Measurements from ENCODE around the gene PDS5B. TPM values are rescaled to one million over a fixed set of nuclear protein-coding genes. Genes with fewer than 3 reads are reported as not detected.

Gene PDS5B, protein sequence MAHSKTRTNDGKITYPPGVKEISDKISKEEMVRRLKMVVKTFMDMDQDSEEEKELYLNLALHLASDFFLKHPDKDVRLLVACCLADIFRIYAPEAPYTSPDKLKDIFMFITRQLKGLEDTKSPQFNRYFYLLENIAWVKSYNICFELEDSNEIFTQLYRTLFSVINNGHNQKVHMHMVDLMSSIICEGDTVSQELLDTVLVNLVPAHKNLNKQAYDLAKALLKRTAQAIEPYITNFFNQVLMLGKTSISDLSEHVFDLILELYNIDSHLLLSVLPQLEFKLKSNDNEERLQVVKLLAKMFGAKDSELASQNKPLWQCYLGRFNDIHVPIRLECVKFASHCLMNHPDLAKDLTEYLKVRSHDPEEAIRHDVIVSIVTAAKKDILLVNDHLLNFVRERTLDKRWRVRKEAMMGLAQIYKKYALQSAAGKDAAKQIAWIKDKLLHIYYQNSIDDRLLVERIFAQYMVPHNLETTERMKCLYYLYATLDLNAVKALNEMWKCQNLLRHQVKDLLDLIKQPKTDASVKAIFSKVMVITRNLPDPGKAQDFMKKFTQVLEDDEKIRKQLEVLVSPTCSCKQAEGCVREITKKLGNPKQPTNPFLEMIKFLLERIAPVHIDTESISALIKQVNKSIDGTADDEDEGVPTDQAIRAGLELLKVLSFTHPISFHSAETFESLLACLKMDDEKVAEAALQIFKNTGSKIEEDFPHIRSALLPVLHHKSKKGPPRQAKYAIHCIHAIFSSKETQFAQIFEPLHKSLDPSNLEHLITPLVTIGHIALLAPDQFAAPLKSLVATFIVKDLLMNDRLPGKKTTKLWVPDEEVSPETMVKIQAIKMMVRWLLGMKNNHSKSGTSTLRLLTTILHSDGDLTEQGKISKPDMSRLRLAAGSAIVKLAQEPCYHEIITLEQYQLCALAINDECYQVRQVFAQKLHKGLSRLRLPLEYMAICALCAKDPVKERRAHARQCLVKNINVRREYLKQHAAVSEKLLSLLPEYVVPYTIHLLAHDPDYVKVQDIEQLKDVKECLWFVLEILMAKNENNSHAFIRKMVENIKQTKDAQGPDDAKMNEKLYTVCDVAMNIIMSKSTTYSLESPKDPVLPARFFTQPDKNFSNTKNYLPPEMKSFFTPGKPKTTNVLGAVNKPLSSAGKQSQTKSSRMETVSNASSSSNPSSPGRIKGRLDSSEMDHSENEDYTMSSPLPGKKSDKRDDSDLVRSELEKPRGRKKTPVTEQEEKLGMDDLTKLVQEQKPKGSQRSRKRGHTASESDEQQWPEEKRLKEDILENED (N-terminal part only)
- total RNA-seq: 65.8 and 72.4 TPM in 2 replicates
- long read RNA-seq, full-length matches to known transcripts: 2 of 195 reads
- long read RNA-seq, partial matches to known transcripts: 165 of 195 reads
- long read RNA-seq, other reads (novel, unspliced or antisense): 28 of 195 reads

DNA sequence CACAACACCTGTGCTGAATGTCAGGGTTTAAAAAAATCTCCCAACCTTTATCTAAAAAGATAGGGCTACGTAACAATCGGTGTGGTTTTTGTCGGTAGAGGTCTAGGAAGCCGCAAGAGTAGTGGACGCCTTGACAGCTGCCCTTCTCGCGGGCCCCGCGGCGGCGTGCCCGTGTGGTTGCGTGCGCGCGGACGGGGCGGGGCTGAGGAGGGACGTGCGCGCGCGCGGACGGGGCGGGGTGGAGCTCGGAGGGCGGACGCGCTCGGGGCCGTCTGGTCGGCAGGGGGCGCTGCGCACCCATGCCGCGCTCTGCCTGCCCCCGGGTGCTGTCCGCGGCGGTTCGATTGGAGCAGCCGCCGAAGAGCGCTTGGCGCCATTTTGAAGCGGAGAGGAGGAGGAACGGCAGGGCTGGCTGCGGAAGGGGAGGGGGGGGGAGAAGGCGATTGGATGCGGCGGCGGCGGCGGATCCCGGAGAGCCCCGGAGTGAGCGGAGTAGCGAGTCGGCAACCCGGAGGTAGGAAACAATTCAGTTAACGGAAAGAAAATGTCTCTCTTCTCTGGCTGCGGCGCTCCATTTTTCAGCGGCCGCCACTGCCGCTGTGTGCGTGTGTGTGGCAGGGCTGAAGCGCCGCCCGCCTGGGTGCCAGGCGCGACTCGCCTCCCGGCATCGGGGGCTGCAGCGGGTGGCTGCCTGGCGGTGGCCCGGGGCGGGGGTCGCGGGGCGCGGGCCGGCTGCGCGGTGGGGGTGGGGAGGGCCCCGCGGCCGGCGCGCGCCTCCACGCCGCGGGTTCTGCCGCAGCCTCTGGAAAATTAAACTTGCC is at the start of gene PDS5B:
TSS of gene PDS5B (plus strand) at position 373 of the 821 bp plus-strand sequence. CDS start 62,321 bp downstream, outside the sequence.
- peak; percentile 99 for DNase-seq (ENCODE audit: extremely low spot score, unreplicated experiment)
- Mint-ChIP-seq H3K36me3 (ENCODE audit: unreplicated experiment) (no peaks in the 10 kb centered on the region), H3K4me3 (ENCODE audit: unreplicated experiment) (peak within 1 kb of the TSS; percentile 94), H3K27ac (ENCODE audit: unreplicated experiment) (peak within 1 kb of the TSS; percentile 96), H3K27me3 (ENCODE audit: unreplicated experiment) (no peaks in the 10 kb centered on the region), H3K4me1 (ENCODE audit: unreplicated experiment) (peaks cover 30% of the 10 kb centered on the region), H3K9me3 (ENCODE audit: unreplicated experiment) (no peaks in the 10 kb centered on the region)
- TF ChIP-seq, protein P1, sequence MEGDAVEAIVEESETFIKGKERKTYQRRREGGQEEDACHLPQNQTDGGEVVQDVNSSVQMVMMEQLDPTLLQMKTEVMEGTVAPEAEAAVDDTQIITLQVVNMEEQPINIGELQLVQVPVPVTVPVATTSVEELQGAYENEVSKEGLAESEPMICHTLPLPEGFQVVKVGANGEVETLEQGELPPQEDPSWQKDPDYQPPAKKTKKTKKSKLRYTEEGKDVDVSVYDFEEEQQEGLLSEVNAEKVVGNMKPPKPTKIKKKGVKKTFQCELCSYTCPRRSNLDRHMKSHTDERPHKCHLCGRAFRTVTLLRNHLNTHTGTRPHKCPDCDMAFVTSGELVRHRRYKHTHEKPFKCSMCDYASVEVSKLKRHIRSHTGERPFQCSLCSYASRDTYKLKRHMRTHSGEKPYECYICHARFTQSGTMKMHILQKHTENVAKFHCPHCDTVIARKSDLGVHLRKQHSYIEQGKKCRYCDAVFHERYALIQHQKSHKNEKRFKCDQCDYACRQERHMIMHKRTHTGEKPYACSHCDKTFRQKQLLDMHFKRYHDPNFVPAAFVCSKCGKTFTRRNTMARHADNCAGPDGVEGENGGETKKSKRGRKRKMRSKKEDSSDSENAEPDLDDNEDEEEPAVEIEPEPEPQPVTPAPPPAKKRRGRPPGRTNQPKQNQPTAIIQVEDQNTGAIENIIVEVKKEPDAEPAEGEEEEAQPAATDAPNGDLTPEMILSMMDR (IDR thresholded peaks at IDR 0.05): peak; percentile 96

DNA sequence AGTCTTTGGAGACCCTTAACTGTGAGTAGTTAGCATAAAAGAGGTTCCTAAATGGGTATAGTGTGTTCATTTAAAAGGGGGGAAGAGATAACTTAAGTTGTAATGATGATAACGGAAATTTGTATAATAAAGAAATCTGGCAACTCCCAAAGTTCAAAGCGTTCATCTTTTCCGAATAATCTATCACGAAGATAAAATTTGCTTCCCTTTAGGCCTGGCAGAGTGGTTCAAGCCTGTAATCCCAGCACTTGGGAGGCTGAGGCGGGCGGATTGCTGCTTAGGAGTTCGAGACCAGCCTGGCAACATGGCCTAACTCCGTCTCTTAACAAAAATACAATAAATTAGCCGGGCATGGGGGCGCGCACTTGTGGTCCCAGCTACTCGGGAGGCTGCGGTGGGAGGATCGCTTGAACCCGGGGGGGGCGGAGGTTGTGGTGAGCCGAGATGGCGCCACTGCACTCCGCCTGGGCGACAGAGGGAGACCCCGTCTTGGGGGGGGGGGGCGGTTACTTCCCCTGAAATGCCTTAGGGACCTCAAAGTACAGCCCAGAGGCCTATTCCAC is 48.6 kb upstream of the PDS5B start:
- TF ChIP-seq, protein P1 (IDR thresholded peaks at IDR 0.05): no peak
- H3K4me3 Mint-ChIP-seq (ENCODE audit: unreplicated experiment): peak overlapping the region; percentile 93
- peaks cover 3% of the 10 kb centered on the region for H3K27me3 Mint-ChIP-seq (ENCODE audit: unreplicated experiment)
- peaks cover 44% of the 10 kb centered on the region for H3K4me1 Mint-ChIP-seq (ENCODE audit: unreplicated experiment)
- peaks cover 28% of the 10 kb centered on the region for H3K36me3 Mint-ChIP-seq (ENCODE audit: unreplicated experiment)
- H3K9me3 Mint-ChIP-seq (ENCODE audit: unreplicated experiment): no peaks in the 10 kb centered on the region
- no peak for DNase-seq (ENCODE audit: extremely low spot score, unreplicated experiment)
- peak overlapping the region; percentile 99 for H3K27ac Mint-ChIP-seq (ENCODE audit: unreplicated experiment)

DNA sequence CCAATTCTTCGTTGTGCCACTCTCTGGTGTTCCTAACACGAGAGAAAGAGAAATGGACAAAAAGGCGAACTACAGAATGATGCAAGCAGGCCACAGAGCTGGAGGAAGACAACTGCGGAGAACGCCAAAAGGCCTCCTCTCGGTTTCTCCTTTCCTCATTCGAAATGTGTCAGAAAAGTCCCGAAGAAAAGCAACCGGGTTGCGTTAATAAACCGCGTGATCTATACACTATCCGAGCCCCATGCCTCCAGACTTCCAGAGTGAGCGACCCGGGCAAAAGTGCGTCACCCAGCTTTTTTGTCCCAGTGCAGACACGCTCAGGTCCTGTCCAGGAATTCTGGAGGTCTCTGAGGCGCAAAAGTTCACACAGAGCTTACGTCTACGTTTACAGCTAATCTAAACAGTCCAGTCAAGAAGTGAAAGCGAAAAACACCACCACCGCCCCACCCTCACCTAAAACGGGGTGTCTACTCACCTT is 48.1 kb upstream of the PDS5B start:
- Mint-ChIP-seq H3K27me3 (ENCODE audit: unreplicated experiment) (peaks cover 3% of the 10 kb centered on the region), H3K27ac (ENCODE audit: unreplicated experiment) (peak overlapping the region; percentile 99), H3K4me1 (ENCODE audit: unreplicated experiment) (peaks cover 40% of the 10 kb centered on the region), H3K9me3 (ENCODE audit: unreplicated experiment) (no peaks in the 10 kb centered on the region), H3K4me3 (ENCODE audit: unreplicated experiment) (peak overlapping the region; percentile 93), H3K36me3 (ENCODE audit: unreplicated experiment) (peaks cover 28% of the 10 kb centered on the region)
- TF ChIP-seq, protein P1 (IDR thresholded peaks at IDR 0.05): no peak
- no peak for DNase-seq (ENCODE audit: extremely low spot score, unreplicated experiment)

DNA sequence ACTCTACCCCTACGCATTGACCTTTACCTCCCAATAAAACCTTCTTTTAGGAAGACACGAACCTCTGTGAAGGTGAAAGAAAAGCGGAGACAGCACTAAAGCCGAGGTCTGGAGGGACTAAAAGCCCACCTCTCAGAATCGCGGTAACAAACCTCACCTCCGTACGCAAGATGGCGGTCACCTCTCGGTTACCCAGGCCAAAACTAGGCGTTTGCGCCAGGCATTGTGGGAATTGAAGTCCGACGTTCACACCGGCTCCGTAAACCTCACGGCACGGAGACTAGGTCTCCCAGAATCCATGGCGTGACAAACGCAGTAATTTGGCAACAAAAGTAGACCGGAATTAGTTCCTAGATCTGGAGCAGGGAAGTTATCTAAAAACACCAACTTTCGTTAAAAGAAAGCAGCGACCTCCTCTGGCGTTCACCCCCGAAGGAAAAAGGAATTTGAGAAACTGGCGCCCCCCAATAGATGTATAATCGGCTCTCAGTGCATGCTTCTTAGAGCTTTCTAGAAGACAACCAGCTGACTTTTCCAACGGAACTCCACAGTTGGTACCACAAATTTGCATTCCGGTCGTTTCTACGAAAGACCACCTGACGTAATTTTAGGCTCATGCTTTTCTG is 47.5 kb upstream of the PDS5B start, which contains the start of gene N4BP2L2:
TSS of gene N4BP2L2 (minus strand) at position 175 of the 626 bp plus-strand sequence. CDS start 1,768 bp downstream, outside the sequence.
- Mint-ChIP-seq H3K36me3 (ENCODE audit: unreplicated experiment) (peaks cover 26% of the 10 kb centered on the region), H3K27me3 (ENCODE audit: unreplicated experiment) (peaks cover 3% of the 10 kb centered on the region), H3K9me3 (ENCODE audit: unreplicated experiment) (no peaks in the 10 kb centered on the region), H3K27ac (ENCODE audit: unreplicated experiment) (peak within 1 kb of the TSS; percentile 99), H3K4me3 (ENCODE audit: unreplicated experiment) (peak within 1 kb of the TSS; percentile 93), H3K4me1 (ENCODE audit: unreplicated experiment) (peaks cover 34% of the 10 kb centered on the region)
- TF ChIP-seq, protein P1 (IDR thresholded peaks at IDR 0.05): peak; percentile 47
- peak; percentile 95 for DNase-seq (ENCODE audit: extremely low spot score, unreplicated experiment)
